A549 treated with CpdA at 1 μM for 4 hours (cell line): Measurements from ENCODE around the gene CYP8B1. TPM values are rescaled to one million over a fixed set of nuclear protein-coding genes. Genes with fewer than 3 reads are reported as not detected.

ENCODE experiments used
- total RNA-seq: library from RNA; stranded (reverse); fragments of 200-300 nt; extraction: Qiagen RNA extraction; gene quantifications from 5 replicates; pipeline ENCODE4 v1.2.3, GENCODE V29; 2022; ENCODE audit warnings: low read depth

Gene CYP8B1, protein sequence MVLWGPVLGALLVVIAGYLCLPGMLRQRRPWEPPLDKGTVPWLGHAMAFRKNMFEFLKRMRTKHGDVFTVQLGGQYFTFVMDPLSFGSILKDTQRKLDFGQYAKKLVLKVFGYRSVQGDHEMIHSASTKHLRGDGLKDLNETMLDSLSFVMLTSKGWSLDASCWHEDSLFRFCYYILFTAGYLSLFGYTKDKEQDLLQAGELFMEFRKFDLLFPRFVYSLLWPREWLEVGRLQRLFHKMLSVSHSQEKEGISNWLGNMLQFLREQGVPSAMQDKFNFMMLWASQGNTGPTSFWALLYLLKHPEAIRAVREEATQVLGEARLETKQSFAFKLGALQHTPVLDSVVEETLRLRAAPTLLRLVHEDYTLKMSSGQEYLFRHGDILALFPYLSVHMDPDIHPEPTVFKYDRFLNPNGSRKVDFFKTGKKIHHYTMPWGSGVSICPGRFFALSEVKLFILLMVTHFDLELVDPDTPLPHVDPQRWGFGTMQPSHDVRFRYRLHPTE
- not detected in 5 replicates for total RNA-seq

DNA sequence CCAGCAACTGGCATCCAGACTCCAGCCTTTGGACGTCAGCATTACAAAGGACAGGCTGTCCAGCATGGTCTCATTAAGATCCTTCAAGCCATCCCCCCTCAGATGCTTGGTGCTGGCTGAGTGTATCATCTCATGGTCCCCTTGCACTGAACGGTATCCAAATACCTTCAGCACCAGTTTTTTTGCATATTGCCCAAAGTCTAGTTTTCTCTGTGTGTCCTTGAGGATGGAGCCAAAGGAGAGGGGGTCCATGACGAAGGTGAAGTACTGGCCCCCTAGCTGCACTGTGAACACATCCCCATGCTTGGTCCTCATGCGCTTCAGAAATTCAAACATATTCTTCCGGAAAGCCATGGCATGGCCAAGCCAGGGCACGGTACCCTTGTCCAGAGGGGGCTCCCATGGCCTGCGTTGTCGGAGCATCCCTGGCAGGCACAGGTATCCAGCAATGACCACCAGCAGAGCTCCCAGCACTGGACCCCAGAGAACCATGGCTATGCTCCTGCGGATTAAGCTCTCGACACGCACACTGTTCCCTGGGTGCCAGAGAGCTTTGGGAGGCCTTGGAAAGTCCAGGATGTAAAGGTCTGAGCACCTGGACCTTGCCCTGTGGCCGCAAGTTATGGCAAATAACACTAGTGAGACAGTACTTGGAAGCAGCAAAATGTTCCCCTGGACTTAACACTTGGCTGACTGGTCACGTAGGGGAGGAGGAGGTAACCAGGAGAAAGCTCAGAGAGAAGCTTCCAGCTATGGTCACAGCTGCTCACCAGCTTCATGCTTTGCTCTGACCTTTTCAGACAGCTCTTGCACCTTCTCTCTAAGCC lies at the start of gene CYP8B1:
Gene CYP8B1 (minus strand): TSS at position 555 of the 827 bp plus-strand sequence. CDS start 63 bp downstream, at position 492.

DNA sequence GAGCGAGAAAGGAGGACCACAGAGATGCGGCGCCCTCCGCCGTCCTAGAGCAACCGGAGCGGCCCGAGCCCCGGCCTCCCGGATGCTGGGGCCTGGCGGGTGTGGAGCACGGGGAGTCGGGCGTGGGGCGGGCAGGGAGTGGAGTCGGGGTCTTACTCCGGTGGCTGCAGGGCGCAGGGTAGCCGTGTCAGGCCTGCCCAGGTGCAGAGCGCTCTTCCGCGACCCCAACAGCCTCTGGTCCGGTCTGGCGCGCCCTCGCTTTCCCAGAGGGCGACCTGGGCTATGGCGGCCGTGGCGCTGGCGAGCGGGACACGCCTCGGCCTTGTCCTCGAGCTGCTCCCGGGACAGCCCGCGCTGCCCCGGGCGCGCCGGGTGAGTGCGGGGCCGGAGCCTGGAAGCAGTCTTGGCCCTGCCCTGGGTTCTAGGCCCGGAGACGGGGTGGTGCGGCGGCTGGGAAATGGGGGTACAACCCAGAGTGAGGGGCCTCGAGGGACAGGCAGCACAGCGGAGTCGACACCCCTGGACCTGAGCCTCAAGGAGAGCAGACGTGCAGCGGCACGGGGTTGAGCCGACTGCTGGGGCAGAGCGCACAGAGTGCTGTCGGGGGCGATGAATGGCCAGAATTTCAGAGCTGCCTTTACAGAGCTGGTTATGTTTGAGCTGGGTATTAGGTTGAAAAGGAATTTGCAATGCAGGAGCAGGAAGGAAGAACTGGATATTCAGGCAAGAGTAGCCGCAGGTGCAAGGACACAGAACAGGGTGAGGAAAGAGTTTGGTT lies 30.6 kb upstream of the CYP8B1 start, which contains the start of gene ZNF662:
Gene ZNF662 (plus strand): TSS at position 73 of the 778 bp plus-strand sequence. CDS start 1,973 bp downstream, outside the sequence.

Other genes with a start within 250 kb of the CYP8B1 start
- 4.7 to 7.5 TPM (median 5.9 TPM) in 5 replicates for gene ZBTB47, start 222.2 kb downstream of the CYP8B1 start, total RNA-seq
- not detected in 5 replicates for gene KLHL40, start 190.3 kb downstream of the CYP8B1 start, total RNA-seq
- gene HHATL, start 173.1 kb downstream of the CYP8B1 start, total RNA-seq = not detected in 5 replicates
- 0.28 to 0.98 TPM (median 0.43 TPM) in 5 replicates for gene CCDC13, start 102.6 kb downstream of the CYP8B1 start, total RNA-seq
- gene HIGD1A, start 71.4 kb downstream of the CYP8B1 start, total RNA-seq = 66.2 to 97.5 TPM (median 72.6 TPM) in 5 replicates
- 0.07 TPM in 1 of 5 replicates, not detected in the others for gene ACKR2, start 66.4 kb downstream of the CYP8B1 start, total RNA-seq
- not detected in 5 replicates for gene ZNF662, start 30.3 kb upstream of the CYP8B1 start, total RNA-seq
- gene GASK1A, start 103.4 kb upstream of the CYP8B1 start, total RNA-seq = not detected in 5 replicates
- gene POMGNT2, start 230.2 kb upstream of the CYP8B1 start, total RNA-seq = 5.2 to 9.8 TPM (median 8.6 TPM) in 5 replicates